IPS-20b (cell line): Measurements from ENCODE around the gene GMIP.
A peak's percentile ranks its signal among the peaks of the same experiment; 100 is the strongest.

Experiments
- H3K27ac ChIP-seq: one replicate; pipeline ENCODE4 v1.5.1; 2013; ENCODE audit warnings: low read length
- H3K27me3 ChIP-seq: 2 replicates; pipeline ENCODE4 v1.6.1; 2013; ENCODE audit warnings: mild to moderate bottlenecking, low read length, inconsistent platforms; ENCODE audit not compliant: insufficient read depth
- H3K36me3 ChIP-seq: 2 replicates; pipeline ENCODE4 v1.6.1; 2013; ENCODE audit warnings: low read depth, mild to moderate bottlenecking, inconsistent platforms, low read length, moderate library complexity; ENCODE audit not compliant: insufficient read depth
- H3K4me1 ChIP-seq: 2 replicates; pipeline ENCODE4 v1.6.1; 2013; ENCODE audit warnings: mild to moderate bottlenecking, control low read depth, inconsistent platforms, low read length, moderate library complexity; ENCODE audit not compliant: insufficient read depth
- H3K4me3 ChIP-seq: 2 replicates; pipeline ENCODE4 v1.5.1; 2013; ENCODE audit warnings: mild to moderate bottlenecking, low read length, inconsistent platforms
- H3K9ac ChIP-seq: 2 replicates; pipeline ENCODE4 v1.6.1; 2013; ENCODE audit warnings: low read depth, mild to moderate bottlenecking, inconsistent platforms, low read length, moderate library complexity
- H3K9me3 ChIP-seq: 2 replicates; pipeline ENCODE4 v1.6.1; 2013; ENCODE audit warnings: mild to moderate bottlenecking, low read depth, low read length, inconsistent platforms; ENCODE audit not compliant: insufficient read depth

Gene GMIP

DNA sequence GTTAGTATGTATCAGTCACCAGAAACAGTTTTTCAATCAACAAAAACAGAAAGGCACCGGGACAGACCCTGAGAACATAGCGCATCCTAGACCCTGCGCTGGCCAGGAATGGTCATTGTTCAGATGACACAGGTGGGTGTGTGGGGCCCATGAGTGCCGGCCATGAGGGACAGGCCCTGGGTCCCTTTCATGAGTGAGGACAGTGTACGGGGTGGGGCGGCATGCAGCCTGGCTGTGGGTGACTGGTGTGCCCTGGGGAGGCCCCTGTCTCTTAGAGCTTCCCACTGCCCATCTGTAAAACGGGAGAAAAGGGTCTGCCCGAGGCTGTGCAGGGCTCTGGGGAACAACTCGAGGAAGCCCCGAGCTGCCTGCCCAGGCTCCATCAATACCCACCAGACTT lies 50.8 kb downstream of the GMIP start:
- H3K4me3 ChIP-seq, result no peak overlapping the region
- H3K36me3 ChIP-seq, result no peaks in the 10 kb centered on the region
- H3K27ac ChIP-seq, result no peak overlapping the region
- H3K27me3 ChIP-seq, result no peaks in the 10 kb centered on the region
- no peaks in the 10 kb centered on the region for H3K9me3 ChIP-seq
- H3K9ac ChIP-seq, result no peak overlapping the region
- H3K4me1 ChIP-seq, result peaks cover 11% of the 10 kb centered on the region; the same call in 1 of the 2 replicates

- Histone ChIP-seq H3K27ac (no peak overlapping the region), H3K9ac (peak overlapping the region; percentile 8; the same call in 1 of the 2 replicates), H3K4me3 (peak overlapping the region; percentile 27; the same call in 1 of the 2 replicates), H3K27me3 (no peaks in the 10 kb centered on the region), H3K9me3 (no peaks in the 10 kb centered on the region), H3K36me3 (no peaks in the 10 kb centered on the region), H3K4me1 (peaks cover 11% of the 10 kb centered on the region; the same call in 1 of the 2 replicates)
These were observed 52.2 kb downstream of the GMIP start for GRCh38 chr19:19591133-19591825.

GRCh38 chr19:19588546-19588945 lies 54.9 kb downstream of the GMIP start:
- H3K27ac ChIP-seq, result no peak overlapping the region
- H3K9me3 ChIP-seq, result no peaks in the 10 kb centered on the region
- no peaks in the 10 kb centered on the region for H3K36me3 ChIP-seq
- H3K27me3 ChIP-seq, result no peaks in the 10 kb centered on the region
- H3K4me1 ChIP-seq, result peaks cover 11% of the 10 kb centered on the region; the same call in 1 of the 2 replicates
- H3K9ac ChIP-seq, result no peak overlapping the region
- H3K4me3 ChIP-seq, result no peak overlapping the region

DNA sequence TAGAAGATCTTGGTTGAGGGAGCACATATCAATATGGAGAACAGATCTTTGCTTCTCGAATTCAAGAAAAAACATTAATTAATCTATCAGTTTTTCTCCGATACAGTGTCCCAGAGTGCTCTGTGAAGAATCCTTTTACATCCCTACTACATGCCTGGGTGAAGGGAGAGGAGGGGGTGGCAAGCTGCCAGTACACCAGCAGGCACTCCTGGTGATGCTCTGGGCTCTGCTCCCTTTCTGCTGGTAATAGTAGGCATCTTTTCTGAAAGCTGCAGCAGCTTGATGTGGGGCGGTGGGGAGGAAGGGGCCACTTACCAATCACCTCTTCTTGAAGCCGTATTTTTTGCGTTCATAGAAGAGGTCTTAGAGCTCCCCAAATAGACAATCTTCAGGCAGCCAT lies 55.7 kb downstream of the GMIP start:
- Histone ChIP-seq H3K9ac (no peak overlapping the region), H3K4me3 (no peak overlapping the region), H3K36me3 (no peaks in the 10 kb centered on the region), H3K4me1 (peaks cover 11% of the 10 kb centered on the region; the same call in 1 of the 2 replicates), H3K27me3 (no peaks in the 10 kb centered on the region), H3K9me3 (no peaks in the 10 kb centered on the region), H3K27ac (no peak overlapping the region)

- Histone ChIP-seq H3K9ac (no peak overlapping the region), H3K36me3 (no peaks in the 10 kb centered on the region), H3K27me3 (no peaks in the 10 kb centered on the region), H3K4me3 (no peak overlapping the region), H3K4me1 (no peaks in the 10 kb centered on the region), H3K9me3 (no peaks in the 10 kb centered on the region), H3K27ac (no peak overlapping the region)
These were observed 59.1 kb downstream of the GMIP start for GRCh38 chr19:19584356-19584755.

DNA sequence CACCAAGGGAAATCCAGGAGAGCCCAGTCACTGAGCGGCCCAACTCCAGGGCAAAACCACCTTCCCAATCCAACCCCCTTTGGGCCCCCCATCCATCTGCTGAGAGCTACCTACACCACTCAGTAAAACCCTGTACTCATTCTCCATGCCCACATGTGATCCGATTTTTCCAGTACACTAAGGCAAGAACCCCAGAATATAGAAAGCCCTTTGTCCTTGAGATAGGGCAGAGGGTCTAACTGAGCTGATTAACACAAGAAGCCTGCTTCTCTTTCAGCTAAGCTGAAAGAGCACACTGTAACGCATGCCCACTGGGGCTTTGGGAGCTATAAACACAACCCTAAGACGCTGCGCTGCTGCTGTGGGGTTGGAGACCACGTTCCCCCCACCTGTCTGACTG lies 61.0 kb downstream of the GMIP start:
- Histone ChIP-seq H3K9ac (no peak overlapping the region), H3K4me1 (no peaks in the 10 kb centered on the region), H3K27me3 (no peaks in the 10 kb centered on the region), H3K36me3 (no peaks in the 10 kb centered on the region), H3K27ac (no peak overlapping the region), H3K4me3 (no peak overlapping the region), H3K9me3 (no peaks in the 10 kb centered on the region)

- Histone ChIP-seq H3K36me3 (no peaks in the 10 kb centered on the region), H3K9ac (no peak overlapping the region), H3K9me3 (no peaks in the 10 kb centered on the region), H3K4me1 (no peaks in the 10 kb centered on the region), H3K27me3 (no peaks in the 10 kb centered on the region), H3K4me3 (no peak overlapping the region), H3K27ac (no peak overlapping the region)
These were observed 62.1 kb downstream of the GMIP start for GRCh38 chr19:19581391-19581790.

DNA sequence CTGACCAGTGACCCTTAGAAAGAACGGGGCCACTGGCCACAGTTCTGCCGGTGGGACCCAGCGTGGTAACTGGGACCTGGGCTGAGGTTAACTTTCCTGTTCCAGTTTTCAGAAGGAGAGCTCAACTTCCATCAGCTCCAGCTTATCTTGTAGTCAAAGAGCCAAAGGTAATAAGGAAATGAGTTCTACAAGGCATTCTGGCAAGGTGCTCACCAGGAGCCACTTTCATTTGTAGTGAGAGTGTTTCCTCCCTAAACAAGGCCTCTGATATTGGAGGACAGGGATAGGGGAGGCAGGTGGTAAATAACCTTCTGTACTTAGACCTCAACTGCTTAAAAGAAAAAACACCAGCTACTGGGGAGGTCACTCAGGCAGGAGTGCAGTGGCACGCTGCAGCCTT lies 63.0 kb downstream of the GMIP start:
- Histone ChIP-seq H3K4me3 (no peak overlapping the region), H3K9ac (no peak overlapping the region), H3K36me3 (no peaks in the 10 kb centered on the region), H3K27ac (no peak overlapping the region), H3K4me1 (peaks cover 4% of the 10 kb centered on the region; the same call in 1 of the 2 replicates), H3K27me3 (no peaks in the 10 kb centered on the region; the same call in 1 of the 2 replicates), H3K9me3 (no peaks in the 10 kb centered on the region)

GRCh38 chr19:19579533-19580361 lies 63.7 kb downstream of the GMIP start:
- Histone ChIP-seq H3K4me1 (peaks cover 5% of the 10 kb centered on the region; the same call in 1 of the 2 replicates), H3K9ac (no peak overlapping the region), H3K36me3 (no peaks in the 10 kb centered on the region), H3K27ac (no peak overlapping the region), H3K27me3 (no peaks in the 10 kb centered on the region; the same call in 1 of the 2 replicates), H3K9me3 (no peaks in the 10 kb centered on the region), H3K4me3 (no peak overlapping the region)
